ENCODE measurements around the gene ADGRL4.

Gene ADGRL4

DNA sequence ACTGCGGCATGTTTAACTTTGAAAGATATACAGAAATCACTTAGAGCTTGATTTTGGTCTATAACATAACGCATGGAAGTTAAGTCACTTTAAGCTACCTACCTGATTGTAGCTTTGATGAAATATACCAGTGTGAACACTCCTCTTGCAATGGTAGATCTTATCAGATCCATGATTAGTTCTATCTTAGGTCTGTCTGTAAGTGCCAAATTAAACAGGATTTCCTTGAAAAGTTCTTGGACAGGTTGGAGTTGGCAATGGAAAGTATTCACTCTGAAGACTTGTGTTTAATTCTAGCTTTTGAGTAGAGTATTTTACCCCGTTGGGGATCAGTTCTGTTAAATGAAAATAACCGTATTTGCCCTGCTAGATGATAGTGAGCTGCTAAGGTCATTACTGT, 4.1 kb upstream of the ADGRL4 start:
- TF ChIP-seq CTCF (IDR thresholded peaks at IDR 0.05; ENCODE audit: unreplicated experiment in 3 of 3) = no peak
- Mint-ChIP-seq H3K4me1 (no peaks in the 10 kb centered on the region), H3K36me3 (ENCODE audit: low read depth) (no peaks in the 10 kb centered on the region), H3K4me3 (no peak overlapping the region), H3K27me3 (ENCODE audit: low read depth) (peaks cover 22% of the 10 kb centered on the region), H3K27ac (no peak overlapping the region), H3K9me3 (no peaks in the 10 kb centered on the region)

GRCh38 chr1:79005945-79006344, 585 bp downstream of the ADGRL4 start:
- no peaks in the 10 kb centered on the region for H3K36me3 Mint-ChIP-seq (ENCODE audit: low read depth)
- H3K27ac Mint-ChIP-seq = peak overlapping the region in 1 of 3 experiments; percentile 5
- H3K4me3 Mint-ChIP-seq = peak overlapping the region; percentile 66 to 83 (median 80)
- H3K4me1 Mint-ChIP-seq = no peaks in the 10 kb centered on the region
- no peaks in the 10 kb centered on the region for H3K9me3 Mint-ChIP-seq
- H3K27me3 Mint-ChIP-seq (ENCODE audit: low read depth) = peaks cover 22% of the 10 kb centered on the region
- no peak for TF ChIP-seq CTCF (IDR thresholded peaks at IDR 0.05; ENCODE audit: unreplicated experiment in 3 of 3)

DNA sequence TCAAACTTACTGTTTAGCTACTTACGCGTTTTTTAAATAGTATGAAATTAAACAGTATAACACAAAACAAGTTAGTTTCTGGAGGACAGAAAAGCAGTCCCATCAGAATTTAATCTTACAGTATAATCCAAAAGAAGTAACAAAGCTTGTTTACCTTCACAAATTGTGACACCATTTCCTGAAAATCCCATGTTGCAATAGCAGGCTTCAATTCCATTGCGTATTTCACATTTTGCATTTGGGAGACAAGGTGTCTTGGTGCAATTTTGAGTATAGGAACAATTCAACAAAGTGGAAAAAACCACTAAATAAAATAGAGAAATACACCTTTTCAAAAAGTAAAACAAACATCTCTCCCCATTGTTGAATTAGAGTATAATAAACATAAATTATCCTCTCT, 1.6 kb downstream of the ADGRL4 start:
- no peak for TF ChIP-seq CTCF (IDR thresholded peaks at IDR 0.05; ENCODE audit: unreplicated experiment in 3 of 3)
- Mint-ChIP-seq H3K27ac (no peak overlapping the region), H3K4me1 (no peaks in the 10 kb centered on the region)

DNA sequence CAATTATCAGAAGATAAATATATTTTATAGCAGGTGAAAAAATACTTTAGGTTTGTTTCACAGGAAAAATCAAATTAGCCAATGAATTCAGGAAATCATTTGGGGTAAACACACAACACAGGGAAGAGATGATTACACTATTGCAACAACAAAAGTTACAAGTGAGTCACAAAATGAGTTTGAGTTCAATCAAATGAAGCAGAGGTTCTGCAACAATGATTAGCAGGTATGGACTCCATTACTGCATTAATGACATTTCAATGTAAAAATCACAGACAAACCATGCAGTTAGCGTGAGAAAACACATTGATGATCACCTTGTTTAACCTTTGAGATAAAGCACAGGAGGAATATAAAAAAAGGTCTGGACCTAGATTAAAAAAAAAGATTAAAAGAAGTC, 9.7 kb downstream of the ADGRL4 start:
- Mint-ChIP-seq H3K36me3 (ENCODE audit: low read depth) (no peaks in the 10 kb centered on the region), H3K9me3 (no peaks in the 10 kb centered on the region), H3K4me1 (no peaks in the 10 kb centered on the region), H3K4me3 (no peak overlapping the region), H3K27ac (no peak overlapping the region), H3K27me3 (ENCODE audit: low read depth) (no peaks in the 10 kb centered on the region)
- no peak for TF ChIP-seq CTCF (IDR thresholded peaks at IDR 0.05; ENCODE audit: unreplicated experiment in 3 of 3)

More for the DNA sequence above, 1.6 kb downstream of the ADGRL4 start:
- no peaks in the 10 kb centered on the region for H3K36me3 Mint-ChIP-seq (ENCODE audit: low read depth)
- no peaks in the 10 kb centered on the region for H3K9me3 Mint-ChIP-seq
- no peak overlapping the region for H3K4me3 Mint-ChIP-seq
- peaks cover 22% of the 10 kb centered on the region for H3K27me3 Mint-ChIP-seq (ENCODE audit: low read depth)

GRCh38 chr1:78987042-78987441, 19.5 kb downstream of the ADGRL4 start:
- Mint-ChIP-seq H3K9me3 (no peaks in the 10 kb centered on the region), H3K36me3 (ENCODE audit: low read depth) (no peaks in the 10 kb centered on the region), H3K27me3 (ENCODE audit: low read depth) (no peaks in the 10 kb centered on the region), H3K4me1 (no peaks in the 10 kb centered on the region), H3K4me3 (no peak overlapping the region), H3K27ac (no peak overlapping the region)
- TF ChIP-seq CTCF (IDR thresholded peaks at IDR 0.05; ENCODE audit: unreplicated experiment in 3 of 3) = no peak

- H3K4me3 Mint-ChIP-seq = no peak overlapping the region
- no peaks in the 10 kb centered on the region for H3K36me3 Mint-ChIP-seq (ENCODE audit: low read depth)
- no peak for TF ChIP-seq CTCF (IDR thresholded peaks at IDR 0.05; ENCODE audit: unreplicated experiment in 3 of 3)
- no peaks in the 10 kb centered on the region for H3K27me3 Mint-ChIP-seq (ENCODE audit: low read depth)
- no peak overlapping the region for H3K27ac Mint-ChIP-seq
- H3K4me1 Mint-ChIP-seq = no peaks in the 10 kb centered on the region
- H3K9me3 Mint-ChIP-seq = no peaks in the 10 kb centered on the region
Observed at GRCh38 chr1:78980511-78980910, 26.0 kb downstream of the ADGRL4 start.
